Activated CD8-positive, alpha-beta T cell treated with anti-CD3 and anti-CD28 coated beads for 36 hours (primary cell): ENCODE results near the gene SFI1. TPM values are rescaled to one million over a fixed set of nuclear protein-coding genes. Genes with fewer than 3 reads are reported as not detected.

Experiments
- ATAC-seq: fragments of 200-7000 bp; cut with Tn5 transposase; one replicate; pipeline ENCODE4 v1.10.0; 2021; ENCODE audit warnings: mild to moderate bottlenecking, moderate library complexity
- CTCF ChIA-PET: fragments of 350-600 bp; sonication (Branson Sonifier 250); formaldehyde crosslinking; loops from one replicate; lab custom pipeline; 2021; ENCODE audit warnings: antibody characterized with exemption; lab: Charles Lee
- POLR2A ChIA-PET: fragments of 350-600 bp; sonication (Branson Sonifier 250); formaldehyde crosslinking; loops from one replicate; lab custom pipeline; 2021; ENCODE audit warnings: antibody characterized with exemption; lab: Charles Lee
- DNase-seq: peaks from one replicate; pipeline ENCODE4 v3.0.0-alpha.2; 2020
- H3K27ac Mint-ChIP-seq: one replicate; pipeline ENCODE4 v1.8.0; 2021; ENCODE audit warnings: mild to moderate bottlenecking, mixed read lengths
- H3K27me3 Mint-ChIP-seq: one replicate; pipeline ENCODE4 v1.8.0; 2021; ENCODE audit warnings: mixed read lengths
- H3K36me3 Mint-ChIP-seq: one replicate; pipeline ENCODE4 v1.8.0; 2021; ENCODE audit warnings: low read depth, mixed read lengths
- H3K4me1 Mint-ChIP-seq: one replicate; pipeline ENCODE4 v1.8.0; 2021; ENCODE audit warnings: low read depth, mixed read lengths
- H3K4me3 Mint-ChIP-seq: one replicate; pipeline ENCODE4 v1.8.0; 2021; ENCODE audit warnings: mild to moderate bottlenecking, moderate library complexity, mixed read lengths
- H3K9me3 Mint-ChIP-seq: one replicate; pipeline ENCODE4 v1.8.0; 2021; ENCODE audit warnings: mixed read lengths
- CTCF ChIP-seq: fragments of 200-600 bp; IDR thresholded peaks from one replicate; pipeline ENCODE4 v1.8.0; 2022; ENCODE audit warnings: antibody characterized with exemption, mild to moderate bottlenecking
- intact Hi-C: fragments of 100-400 bp; cut with micrococcal nuclease; formaldehyde crosslinking; loops from one replicate; pipeline ENCODE4 v1.10.0; 2022
- total RNA-seq, 2 experiments: library from RNA; stranded (reverse); gene quantifications; one replicate each; pipeline ENCODE4 v1.2.3, GENCODE V29; 2021

Gene SFI1
- total RNA-seq, 2 experiments from 2014 or later, result 273 to 274 TPM

- no peak for TF ChIP-seq CTCF
- H3K4me1 Mint-ChIP-seq, result peaks cover 59% of the 10 kb centered on the region
- H3K9me3 Mint-ChIP-seq, result no peaks in the 10 kb centered on the region
- no peak overlapping the region for H3K27ac Mint-ChIP-seq
- peaks cover 35% of the 10 kb centered on the region for H3K36me3 Mint-ChIP-seq
- POLR2A ChIA-PET, result interaction anchor here (0.7 kb wide), 1 partner anchor 131 kb away, joined by 3 read pairs; no protein-coding TSS in a partner anchor
- H3K4me3 Mint-ChIP-seq, result no peak overlapping the region
- DNase-seq (no peak), ATAC-seq (no peak)
- H3K27me3 Mint-ChIP-seq, result no peaks in the 10 kb centered on the region
- CTCF ChIA-PET, result no interaction called here
- intact Hi-C loops, result no loop called here
These were observed 154.1 kb downstream of the SFI1 start for GRCh38 chr22:31650391-31650790.

GRCh38 chr22:31651664-31652063 lies 155.3 kb downstream of the SFI1 start:
- CTCF ChIA-PET, result no interaction called here
- intact Hi-C loops, result no loop called here
- no peak for TF ChIP-seq CTCF

GRCh38 chr22:31652088-31652487 lies 155.8 kb downstream of the SFI1 start:
- peak overlapping the region; percentile 20 for H3K27ac Mint-ChIP-seq
- POLR2A ChIA-PET, result no interaction called here
- CTCF ChIA-PET, result no interaction called here

More at GRCh38 chr22:31651664-31652063, 155.3 kb downstream of the SFI1 start:
- no peak for DNase-seq
- H3K9me3 Mint-ChIP-seq, result no peaks in the 10 kb centered on the region
- POLR2A ChIA-PET, result no interaction called here
- H3K27ac Mint-ChIP-seq, result peak overlapping the region; percentile 57
- H3K4me3 Mint-ChIP-seq, result no peak overlapping the region
- peaks cover 52% of the 10 kb centered on the region for H3K4me1 Mint-ChIP-seq
- H3K27me3 Mint-ChIP-seq, result no peaks in the 10 kb centered on the region
- no peak for ATAC-seq
- H3K36me3 Mint-ChIP-seq, result peaks cover 27% of the 10 kb centered on the region

GRCh38 chr22:31652911-31653684 lies 156.8 kb downstream of the SFI1 start:
- intact Hi-C loops, result no loop called here
- DNase-seq, result no peak
- CTCF ChIA-PET, result interaction anchor here (1.0 kb wide), 2 partner anchors 10 to 12 kb away, joined by 3 to 5 read pairs; no protein-coding TSS in a partner anchor

More at GRCh38 chr22:31652088-31652487, 155.8 kb downstream of the SFI1 start:
- Mint-ChIP-seq H3K4me1 (peaks cover 49% of the 10 kb centered on the region), H3K9me3 (no peaks in the 10 kb centered on the region), H3K27me3 (no peaks in the 10 kb centered on the region), H3K4me3 (no peak overlapping the region), H3K36me3 (peaks cover 22% of the 10 kb centered on the region)
- no peak for TF ChIP-seq CTCF
- ATAC-seq, result no peak
- DNase-seq, result no peak
- intact Hi-C loops, result no loop called here

More at GRCh38 chr22:31652911-31653684, 156.8 kb downstream of the SFI1 start:
- Mint-ChIP-seq H3K9me3 (no peaks in the 10 kb centered on the region), H3K27me3 (no peaks in the 10 kb centered on the region), H3K36me3 (peaks cover 13% of the 10 kb centered on the region), H3K4me3 (no peak overlapping the region), H3K4me1 (peaks cover 41% of the 10 kb centered on the region), H3K27ac (no peak overlapping the region)
- POLR2A ChIA-PET, result no interaction called here
- no peak for ATAC-seq
- no peak for TF ChIP-seq CTCF
